NOMO-1 treated with DMSO at 0.1 percent for 48 hours (cell line): ENCODE measurements around the gene IGSF9B.

Source experiments
- DNase-seq: peaks from one replicate; lab custom pipeline; 2025; ENCODE audit not compliant: unreplicated experiment; lab: John Stamatoyannopoulos, UW

Gene IGSF9B

GRCh38 chr11:133940034-133940433 is 16.7 kb downstream of the IGSF9B start:
- DNase-seq, result no peak

- DNase-seq, result no peak
These were observed 17.2 kb downstream of the IGSF9B start for GRCh38 chr11:133939558-133939957.

GRCh38 chr11:133938166-133938565 is 18.6 kb downstream of the IGSF9B start:
- DNase-seq, result no peak

- no peak for DNase-seq
These were observed 19.3 kb downstream of the IGSF9B start for GRCh38 chr11:133937468-133937867.

- no peak for DNase-seq
These were observed 19.8 kb downstream of the IGSF9B start for GRCh38 chr11:133937015-133937414.

- DNase-seq, result no peak
These were observed 20.2 kb downstream of the IGSF9B start for GRCh38 chr11:133936592-133936991.

- no peak for DNase-seq
These were observed 20.6 kb downstream of the IGSF9B start for GRCh38 chr11:133936136-133936535.

- no peak for DNase-seq
These were observed 21.2 kb downstream of the IGSF9B start for GRCh38 chr11:133935551-133935910.

- no peak for DNase-seq
These were observed 21.9 kb downstream of the IGSF9B start for GRCh38 chr11:133934599-133935550.

- no peak for DNase-seq
These were observed 22.7 kb downstream of the IGSF9B start for GRCh38 chr11:133934096-133934495.

GRCh38 chr11:133931449-133932060 is 25.2 kb downstream of the IGSF9B start:
- DNase-seq, result no peak

GRCh38 chr11:133930767-133931448 is 25.9 kb downstream of the IGSF9B start:
- DNase-seq, result no peak

GRCh38 chr11:133930053-133930766 is 26.6 kb downstream of the IGSF9B start:
- no peak for DNase-seq

- no peak for DNase-seq
These were observed 27.2 kb downstream of the IGSF9B start for GRCh38 chr11:133929401-133930052.

GRCh38 chr11:133928628-133929059 is 28.1 kb downstream of the IGSF9B start:
- DNase-seq, result no peak

- DNase-seq, result no peak
These were observed 28.8 kb downstream of the IGSF9B start for GRCh38 chr11:133927690-133928627.

- no peak for DNase-seq
These were observed 30.1 kb downstream of the IGSF9B start for GRCh38 chr11:133926466-133927246.

- DNase-seq, result no peak
These were observed 31.0 kb downstream of the IGSF9B start for GRCh38 chr11:133925756-133926155.

- no peak for DNase-seq
These were observed 32.1 kb downstream of the IGSF9B start for GRCh38 chr11:133924661-133925060.
